Activated T-helper 2 cell treated with anti-CD3 and anti-CD28 coated beads, Interferon-gamma antibody, Interleukin-2, Interleukin-4, amounts not matched to agents 10 μg/mL and 5 μg/mL and 100 μg/mL, durations not matched to agents 14 hours and 24 hours and 36 hours (primary cell): ENCODE data around the gene TTLL3. TPM values are rescaled to one million over a fixed set of nuclear protein-coding genes. Genes with fewer than 3 reads are reported as not detected.
"Not testable (repeated sequence)": the region's sequence is repeated elsewhere in the genome, so short reads cannot be mapped to it uniquely, and the experiment has no call there.

Source experiments
- DNase-seq: peaks from one replicate; pipeline ENCODE4 v3.0.0; 2021; ENCODE audit warnings: low spot score
- H3K27ac Mint-ChIP-seq: one replicate; pipeline ENCODE4 v1.8.0; 2021; ENCODE audit warnings: mixed read lengths
- H3K27me3 Mint-ChIP-seq: one replicate; pipeline ENCODE4 v1.8.0; 2021; ENCODE audit warnings: low read depth, mixed read lengths
- H3K36me3 Mint-ChIP-seq: one replicate; pipeline ENCODE4 v1.8.0; 2021; ENCODE audit warnings: low read depth, mixed read lengths
- H3K4me1 Mint-ChIP-seq: one replicate; pipeline ENCODE4 v1.8.0; 2021; ENCODE audit warnings: low read depth, mixed read lengths
- H3K4me3 Mint-ChIP-seq: one replicate; pipeline ENCODE4 v1.8.0; 2021; ENCODE audit warnings: low read depth, mild to moderate bottlenecking, moderate library complexity, mixed read lengths
- H3K9me3 Mint-ChIP-seq: one replicate; pipeline ENCODE4 v1.8.0; 2021; ENCODE audit warnings: mixed read lengths
- intact Hi-C: fragments of 100-400 bp; cut with micrococcal nuclease; formaldehyde crosslinking; loops from one replicate; pipeline ENCODE4 v1.15.1; 2023
- total RNA-seq: library from RNA; stranded (reverse); gene quantifications from 2 replicates; pipeline ENCODE4 v1.2.3, GENCODE V29; 2022

Gene TTLL3
- total RNA-seq, 1 donor from 2014 or later: 56.5 TPM

- intact Hi-C loops: no loop called here
- Mint-ChIP-seq H3K27me3 (peaks cover 9% of the 10 kb centered on the region), H3K27ac (no peak overlapping the region), H3K9me3 (no peaks in the 10 kb centered on the region), H3K36me3 (no peaks in the 10 kb centered on the region), H3K4me3 (no peak overlapping the region), H3K4me1 (no peaks in the 10 kb centered on the region)
- DNase-seq: no peak
Measured at GRCh38 chr3:9861201-9861600, 51.1 kb downstream of the TTLL3 start.

- H3K36me3 Mint-ChIP-seq: no peaks in the 10 kb centered on the region
- peaks cover 9% of the 10 kb centered on the region for H3K27me3 Mint-ChIP-seq
- H3K4me3 Mint-ChIP-seq: no peak overlapping the region
- H3K27ac Mint-ChIP-seq: no peak overlapping the region
- H3K9me3 Mint-ChIP-seq: no peaks in the 10 kb centered on the region
- DNase-seq: no peak
- H3K4me1 Mint-ChIP-seq: no peaks in the 10 kb centered on the region
- intact Hi-C loops: no loop called here
Measured at GRCh38 chr3:9861626-9862130, 51.6 kb downstream of the TTLL3 start.

DNA sequence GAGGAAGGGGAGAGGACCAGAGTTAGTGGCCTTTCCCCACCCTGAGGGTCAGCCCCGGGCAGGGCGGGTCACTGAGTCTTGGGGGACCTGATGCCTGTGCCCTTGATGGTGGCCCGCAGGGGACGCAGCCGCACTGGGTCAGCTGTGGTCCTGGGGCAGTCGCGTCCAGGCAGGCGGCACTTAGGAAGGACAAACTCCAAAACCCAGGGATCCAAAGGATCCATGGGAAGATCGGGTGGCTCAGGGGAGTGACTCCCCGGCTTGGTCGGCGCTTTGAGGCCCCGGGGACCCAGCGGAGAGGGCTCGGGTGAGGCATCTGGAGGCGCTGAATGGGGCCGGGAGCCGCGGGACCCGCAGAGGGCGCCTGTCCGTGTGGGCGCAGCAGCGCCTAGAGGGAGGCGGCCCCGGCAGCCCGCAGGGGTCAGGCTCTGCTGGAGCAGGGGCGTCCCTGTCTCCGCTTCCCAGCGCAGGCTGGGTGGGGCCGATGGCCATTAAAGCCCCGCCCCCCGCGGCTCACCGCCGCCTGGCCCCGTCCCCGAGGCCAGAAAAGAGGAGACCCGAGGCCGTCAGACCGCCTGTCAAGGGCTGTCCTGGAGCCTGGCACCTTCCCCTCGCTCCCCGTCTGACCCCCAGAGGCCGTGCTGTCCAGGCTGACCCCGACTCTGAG is 52.5 kb downstream of the TTLL3 start:
- Mint-ChIP-seq H3K36me3 (no peaks in the 10 kb centered on the region), H3K4me1 (no peaks in the 10 kb centered on the region), H3K4me3 (peak overlapping the region; percentile 8), H3K27ac (no peak overlapping the region), H3K27me3 (peaks cover 9% of the 10 kb centered on the region), H3K9me3 (no peaks in the 10 kb centered on the region)
- no peak for DNase-seq
- intact Hi-C loops: no loop called here

DNA sequence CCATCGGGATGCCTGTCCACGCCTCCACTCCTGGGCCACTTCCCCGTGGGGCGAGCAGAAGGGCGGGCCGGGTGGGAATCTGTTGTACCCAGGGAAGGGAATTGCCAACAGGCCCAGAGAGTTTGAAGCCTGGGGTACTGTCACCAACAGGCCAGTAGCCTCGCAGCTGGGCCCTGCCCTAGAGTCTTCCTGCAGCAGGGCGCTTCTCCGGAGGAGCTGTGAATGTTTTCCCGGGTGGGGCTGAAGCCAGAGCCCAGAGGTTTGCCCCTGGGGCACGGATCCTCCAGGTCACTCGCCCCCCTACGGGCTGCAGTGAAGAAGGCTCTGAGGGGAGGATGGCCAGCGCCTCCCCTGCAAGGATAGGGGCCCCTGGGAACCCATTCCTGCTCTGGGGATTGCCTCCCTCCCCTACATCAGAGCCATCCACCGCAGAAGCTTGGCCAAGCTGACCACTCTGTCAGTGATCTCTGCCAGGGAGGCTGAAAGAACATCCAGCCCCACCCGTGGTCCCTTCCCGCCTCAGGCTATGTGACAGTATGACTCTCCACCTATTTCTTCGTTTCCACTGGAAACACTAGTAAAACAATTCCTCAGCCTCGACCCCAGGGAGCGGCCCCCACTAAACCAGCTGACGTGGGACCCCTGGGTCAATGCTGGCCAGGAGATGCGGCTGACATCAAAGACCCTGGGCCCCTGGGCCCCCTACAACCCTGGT is 53.2 kb downstream of the TTLL3 start:
- Mint-ChIP-seq H3K27me3 (peaks cover 9% of the 10 kb centered on the region), H3K36me3 (no peaks in the 10 kb centered on the region), H3K4me3 (no peak overlapping the region), H3K9me3 (no peaks in the 10 kb centered on the region), H3K27ac (no peak overlapping the region), H3K4me1 (no peaks in the 10 kb centered on the region)
- DNase-seq: no peak
- intact Hi-C loops: no loop called here

- H3K9me3 Mint-ChIP-seq: no peaks in the 10 kb centered on the region
- no peaks in the 10 kb centered on the region for H3K36me3 Mint-ChIP-seq
- H3K27ac Mint-ChIP-seq: no peak overlapping the region
- H3K4me3 Mint-ChIP-seq: no peak overlapping the region
- no peaks in the 10 kb centered on the region for H3K4me1 Mint-ChIP-seq
- no peak for DNase-seq
- intact Hi-C loops: no loop called here
- peaks cover 11% of the 10 kb centered on the region for H3K27me3 Mint-ChIP-seq
Measured at GRCh38 chr3:9864200-9864927, 54.3 kb downstream of the TTLL3 start.

GRCh38 chr3:9865125-9865637 is 55.1 kb downstream of the TTLL3 start:
- H3K9me3 Mint-ChIP-seq, H3K27ac Mint-ChIP-seq, H3K4me1 Mint-ChIP-seq, intact Hi-C loops, H3K4me3 Mint-ChIP-seq, DNase-seq, H3K36me3 Mint-ChIP-seq: not testable (repeated sequence)
- H3K27me3 Mint-ChIP-seq: peaks cover 11% of the 10 kb centered on the region

DNA sequence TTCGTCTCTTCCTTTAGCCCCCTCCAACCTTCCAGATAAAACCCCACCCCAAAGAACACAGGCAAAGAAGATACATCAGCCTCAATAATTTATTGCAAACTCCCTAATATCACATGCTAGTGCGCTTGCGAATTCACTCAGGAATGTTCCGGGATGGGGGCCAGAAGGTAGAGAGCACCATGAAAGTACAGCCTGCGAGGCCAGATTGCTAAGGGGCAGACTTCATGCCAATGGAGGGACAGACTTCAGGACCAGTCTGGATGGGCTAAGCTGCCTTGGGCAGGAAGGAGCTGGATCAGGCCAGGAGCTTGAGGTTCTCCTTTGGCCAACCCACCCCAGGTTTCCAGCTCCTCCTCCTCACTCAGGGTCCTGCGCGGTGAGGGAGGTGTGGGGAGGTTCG is 56.6 kb downstream of the TTLL3 start:
- Mint-ChIP-seq H3K4me1 (no peaks in the 10 kb centered on the region), H3K4me3 (no peak overlapping the region), H3K27ac (no peak overlapping the region), H3K9me3 (no peaks in the 10 kb centered on the region), H3K36me3 (no peaks in the 10 kb centered on the region), H3K27me3 (peaks cover 11% of the 10 kb centered on the region)
- no peak for DNase-seq
- intact Hi-C loops: no loop called here

DNA sequence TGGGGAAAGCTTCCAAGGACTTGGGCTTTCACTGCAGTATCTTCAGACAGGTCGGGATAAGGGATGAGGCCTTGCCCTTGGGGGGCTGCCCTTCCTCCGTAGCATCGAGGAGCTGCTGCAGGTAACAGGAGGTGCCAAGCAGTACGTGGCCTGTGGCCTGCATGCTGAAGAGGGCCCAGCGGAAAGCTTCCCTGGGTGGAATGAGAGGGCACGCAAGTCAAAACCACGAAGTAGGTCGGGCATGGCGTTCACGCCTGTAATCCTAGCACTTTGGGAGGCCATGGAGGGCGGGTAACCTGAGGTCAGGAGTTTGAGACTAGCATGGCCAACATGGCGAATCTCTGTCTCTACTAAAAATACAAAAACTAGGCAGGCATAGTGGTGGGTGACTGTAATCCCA is 57.0 kb downstream of the TTLL3 start:
- intact Hi-C loops: no loop called here
- Mint-ChIP-seq H3K27ac (no peak overlapping the region), H3K27me3 (peaks cover 7% of the 10 kb centered on the region), H3K9me3 (no peaks in the 10 kb centered on the region), H3K4me1 (no peaks in the 10 kb centered on the region), H3K36me3 (no peaks in the 10 kb centered on the region), H3K4me3 (no peak overlapping the region)
- DNase-seq: no peak

- H3K4me3 Mint-ChIP-seq: no peak overlapping the region
- peaks cover 2% of the 10 kb centered on the region for H3K27me3 Mint-ChIP-seq
- DNase-seq: no peak
- no peaks in the 10 kb centered on the region for H3K9me3 Mint-ChIP-seq
- no peaks in the 10 kb centered on the region for H3K4me1 Mint-ChIP-seq
- intact Hi-C loops: no loop called here
- H3K36me3 Mint-ChIP-seq: no peaks in the 10 kb centered on the region
- H3K27ac Mint-ChIP-seq: no peak overlapping the region
Measured at GRCh38 chr3:9869955-9870354, 59.9 kb downstream of the TTLL3 start.

GRCh38 chr3:9870978-9871377 is 60.9 kb downstream of the TTLL3 start:
- no peak overlapping the region for H3K4me3 Mint-ChIP-seq
- H3K36me3 Mint-ChIP-seq: no peaks in the 10 kb centered on the region
- H3K27me3 Mint-ChIP-seq: peaks cover 4% of the 10 kb centered on the region
- peaks cover 1% of the 10 kb centered on the region for H3K4me1 Mint-ChIP-seq
- no peak for DNase-seq
- no peak overlapping the region for H3K27ac Mint-ChIP-seq
- H3K9me3 Mint-ChIP-seq: no peaks in the 10 kb centered on the region
- intact Hi-C loops: no loop called here

GRCh38 chr3:9872067-9872466 is 62.0 kb downstream of the TTLL3 start:
- H3K27ac Mint-ChIP-seq, intact Hi-C loops, H3K9me3 Mint-ChIP-seq, H3K4me3 Mint-ChIP-seq, H3K27me3 Mint-ChIP-seq, DNase-seq, H3K4me1 Mint-ChIP-seq, H3K36me3 Mint-ChIP-seq: not testable (repeated sequence)

- H3K9me3 Mint-ChIP-seq: no peaks in the 10 kb centered on the region
- intact Hi-C loops: no loop called here
- H3K4me3 Mint-ChIP-seq: no peak overlapping the region
- peaks cover 2% of the 10 kb centered on the region for H3K27me3 Mint-ChIP-seq
- no peak overlapping the region for H3K27ac Mint-ChIP-seq
- H3K4me1 Mint-ChIP-seq: peaks cover 1% of the 10 kb centered on the region
- no peak for DNase-seq
- no peaks in the 10 kb centered on the region for H3K36me3 Mint-ChIP-seq
Measured at GRCh38 chr3:9875448-9875847, 65.4 kb downstream of the TTLL3 start.

DNA sequence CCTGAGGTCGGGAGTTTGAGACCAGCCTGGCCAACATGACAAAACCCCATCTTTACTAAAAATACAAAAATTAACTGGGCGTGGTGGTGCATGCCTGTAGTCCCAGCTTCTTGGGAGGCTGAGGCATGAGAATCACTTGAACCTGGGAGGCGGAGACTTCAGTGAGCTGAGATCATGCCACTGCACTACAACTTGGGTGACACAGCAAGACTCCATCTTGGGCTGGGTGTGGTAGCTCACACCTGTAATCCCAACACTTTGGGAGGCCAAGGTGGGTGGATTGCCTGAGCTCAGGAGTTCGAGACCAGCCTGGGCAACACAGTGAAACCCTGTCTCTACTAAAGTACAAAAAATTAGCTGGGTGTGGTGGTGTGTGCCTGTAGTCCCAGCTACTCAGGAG is 66.2 kb downstream of the TTLL3 start:
- H3K4me3 Mint-ChIP-seq, H3K9me3 Mint-ChIP-seq, DNase-seq, intact Hi-C loops, H3K27ac Mint-ChIP-seq, H3K4me1 Mint-ChIP-seq, H3K36me3 Mint-ChIP-seq, H3K27me3 Mint-ChIP-seq: not testable (repeated sequence)
